NCI-H146 treated with DMSO at 0.1 percent for 48 hours (cell line): Measurements from ENCODE around the gene DIAPH1.

ENCODE experiments used
- DNase-seq: peaks from one replicate; lab custom pipeline; 2025; ENCODE audit not compliant: unreplicated experiment; lab: John Stamatoyannopoulos, UW

The DIAPH1 gene

DNA sequence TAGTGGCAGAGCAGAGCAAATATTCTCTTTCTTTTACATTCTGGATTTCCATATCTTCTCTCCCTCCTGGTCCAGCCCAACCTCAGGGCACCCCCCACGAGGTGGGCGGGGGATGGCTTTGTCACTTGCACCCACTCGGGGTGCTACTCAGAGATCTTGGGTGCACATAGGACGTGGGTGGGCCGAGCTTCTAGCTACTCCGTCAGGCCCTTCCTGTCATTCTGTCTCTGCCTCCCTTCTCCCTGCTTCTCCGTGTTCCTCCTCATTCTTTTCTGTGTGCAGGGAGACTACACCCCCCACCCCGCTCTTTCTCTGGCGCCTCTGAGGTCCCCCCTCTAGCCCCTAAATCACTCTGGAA, 110.4 kb downstream of the DIAPH1 start:
- no peak for DNase-seq

GRCh38 chr5:141507387-141508091, 111.3 kb downstream of the DIAPH1 start:
- no peak for DNase-seq

GRCh38 chr5:141506381-141507155, 112.2 kb downstream of the DIAPH1 start:
- no peak for DNase-seq

DNA sequence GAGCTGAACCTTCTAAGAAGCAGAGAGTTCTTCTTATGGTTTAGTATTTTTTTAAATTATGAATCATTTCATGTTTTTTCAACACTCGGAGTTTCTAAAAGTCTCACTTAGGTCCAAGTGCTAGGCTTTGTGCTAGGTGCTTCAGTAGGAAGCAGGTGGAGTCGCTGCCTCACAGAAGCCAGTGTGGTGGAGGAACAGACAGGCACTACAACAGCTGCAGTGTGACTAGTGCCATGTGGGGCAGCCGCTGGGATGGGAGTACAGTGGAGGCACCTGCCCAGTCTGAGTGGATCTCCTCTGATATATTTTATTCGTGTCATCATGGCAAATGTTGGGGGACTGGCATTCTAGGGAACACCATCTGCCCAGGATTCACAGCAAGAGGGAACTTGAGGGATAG, 114.6 kb downstream of the DIAPH1 start:
- DNase-seq = no peak

- DNase-seq = no peak
Observed at GRCh38 chr5:141503681-141504080, 115.1 kb downstream of the DIAPH1 start.

DNA sequence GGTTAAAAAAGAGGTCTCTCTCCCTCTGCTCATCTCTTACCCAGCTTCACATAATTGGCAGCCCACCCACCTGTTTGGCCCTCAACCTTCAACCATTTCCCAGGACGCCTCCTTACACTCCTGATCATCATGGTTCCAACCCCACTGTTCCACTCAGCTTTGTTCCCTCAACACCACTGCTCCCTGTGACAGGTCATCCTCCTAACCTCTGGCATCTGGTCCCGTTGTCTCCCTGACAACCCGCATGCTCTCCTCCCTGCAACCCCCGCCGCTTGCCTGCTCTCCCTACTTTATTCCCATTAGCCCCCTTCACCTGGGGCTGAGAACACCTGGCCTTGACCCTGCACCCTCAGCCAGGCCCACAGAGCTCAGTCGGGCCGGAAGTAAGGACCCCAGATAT, 117.0 kb downstream of the DIAPH1 start:
- no peak for DNase-seq

DNA sequence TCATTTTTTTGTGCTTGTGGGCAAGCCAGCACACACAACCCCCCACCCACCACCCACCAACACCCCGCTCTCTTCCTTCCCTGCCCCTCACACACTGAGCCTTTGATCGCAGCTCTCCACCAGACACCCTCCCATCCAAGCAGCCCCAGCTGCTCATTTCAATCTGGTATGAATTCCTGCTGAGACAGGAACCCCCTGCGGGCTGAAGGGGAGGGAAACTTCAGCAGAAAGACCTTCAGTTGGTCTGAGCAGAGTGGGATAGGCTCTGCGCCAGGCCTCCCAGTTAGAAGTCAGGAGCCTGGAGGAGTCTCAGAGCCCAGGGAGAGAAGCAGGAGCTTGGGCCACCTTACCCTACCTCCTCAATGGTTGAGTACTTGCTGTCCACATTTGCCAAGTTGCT, 122.8 kb downstream of the DIAPH1 start:
- peak; percentile 1 for DNase-seq

- DNase-seq = no peak
Observed at GRCh38 chr5:141495453-141495811, 123.4 kb downstream of the DIAPH1 start.

- DNase-seq = no peak
Observed at GRCh38 chr5:141494761-141495452, 123.9 kb downstream of the DIAPH1 start.

GRCh38 chr5:141493500-141494422, 125.0 kb downstream of the DIAPH1 start:
- no peak for DNase-seq

GRCh38 chr5:141492168-141492885, 126.5 kb downstream of the DIAPH1 start:
- DNase-seq = no peak

- no peak for DNase-seq
Observed at GRCh38 chr5:141491323-141492167, 127.3 kb downstream of the DIAPH1 start.

DNA sequence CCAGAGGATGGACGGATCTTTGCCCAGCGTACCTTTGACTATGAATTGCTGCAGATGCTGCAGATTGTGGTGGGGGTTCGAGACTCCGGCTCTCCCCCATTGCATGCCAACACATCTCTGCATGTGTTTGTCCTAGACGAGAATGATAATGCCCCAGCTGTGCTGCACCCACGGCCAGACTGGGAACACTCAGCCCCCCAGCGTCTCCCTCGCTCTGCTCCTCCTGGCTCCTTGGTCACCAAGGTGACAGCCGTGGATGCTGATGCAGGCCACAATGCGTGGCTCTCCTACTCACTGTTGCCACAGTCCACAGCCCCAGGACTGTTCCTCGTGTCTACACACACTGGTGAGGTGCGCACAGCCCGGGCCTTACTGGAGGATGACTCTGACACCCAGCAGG, 128.0 kb downstream of the DIAPH1 start:
- DNase-seq = no peak

DNA sequence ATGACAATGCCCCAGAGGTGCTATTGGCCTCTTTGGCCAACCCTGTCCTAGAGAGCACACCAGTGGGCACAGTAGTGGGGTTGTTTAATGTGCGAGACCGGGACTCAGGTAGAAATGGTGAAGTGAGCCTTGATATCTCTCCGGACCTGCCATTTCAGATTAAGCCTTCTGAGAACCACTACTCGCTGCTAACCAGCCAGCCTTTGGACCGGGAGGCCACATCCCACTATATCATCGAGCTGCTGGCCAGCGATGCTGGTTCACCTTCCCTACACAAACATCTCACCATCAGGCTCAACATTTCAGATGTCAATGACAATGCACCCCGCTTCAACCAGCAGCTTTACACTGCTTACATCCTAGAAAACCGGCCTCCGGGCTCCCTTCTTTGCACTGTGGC, 128.5 kb downstream of the DIAPH1 start:
- DNase-seq = no peak

- no peak for DNase-seq
Observed at GRCh38 chr5:141489841-141490240, 129.0 kb downstream of the DIAPH1 start.

- no peak for DNase-seq
Observed at GRCh38 chr5:141488591-141489561, 129.9 kb downstream of the DIAPH1 start, which contains the start of gene PCDHGC5. TSS of gene PCDHGC5 (plus strand) at chr5:141489081. CDS start at chr5:141489241, 160 bp downstream.

DNA sequence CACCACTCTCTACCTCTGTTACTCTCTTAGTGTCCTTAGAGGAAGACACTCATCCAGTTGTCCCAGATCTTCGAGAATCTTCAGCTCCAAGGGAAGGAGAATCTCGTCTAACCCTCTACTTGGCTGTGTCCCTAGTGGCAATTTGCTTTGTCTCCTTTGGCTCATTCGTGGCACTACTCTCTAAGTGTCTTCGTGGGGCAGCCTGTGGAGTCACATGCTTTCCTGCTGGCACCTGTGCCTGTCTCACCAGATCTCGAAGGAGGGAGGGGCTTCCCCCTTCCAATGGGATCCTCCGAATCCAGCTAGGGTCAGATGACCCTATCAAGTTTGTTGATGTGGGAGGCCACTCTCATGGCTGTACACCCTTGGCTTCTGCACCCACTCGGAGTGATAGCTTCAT, 131.7 kb downstream of the DIAPH1 start:
- DNase-seq = no peak

GRCh38 chr5:141486091-141486490, 132.7 kb downstream of the DIAPH1 start:
- DNase-seq = no peak
